Measurements from ENCODE around the gene MKRN2.

GRCh38 chr3:12521010-12521409 is 35.9 kb upstream of the MKRN2 start:
- TF ChIP-seq CTCF (conservative IDR thresholded peaks at IDR 0.05) (no peak), ZFX (IDR thresholded peaks at IDR 0.05) (no peak)
